HG03521 (cell line): ENCODE measurements around the gene ASB14.
A peak's percentile ranks its signal among the peaks of the same experiment; 100 is the strongest.

Experiments
- ATAC-seq: cut with Tn5 transposase; IDR thresholded peaks from one replicate; pipeline ENCODE4 v1.9.1; 2021; ENCODE audit warnings: mild to moderate bottlenecking, moderate library complexity; ENCODE audit not compliant: unreplicated experiment

The ASB14 gene

GRCh38 chr3:57261929-57262328, 30.6 kb downstream of the ASB14 start:
- ATAC-seq: no peak

GRCh38 chr3:57261119-57261518, 31.4 kb downstream of the ASB14 start:
- ATAC-seq: no peak

- no peak for ATAC-seq
Measured at GRCh38 chr3:57257678-57258077, 34.8 kb downstream of the ASB14 start.

GRCh38 chr3:57256844-57257243, 35.6 kb downstream of the ASB14 start:
- ATAC-seq: no peak

- ATAC-seq: no peak
Measured at GRCh38 chr3:57252404-57252803, 40.1 kb downstream of the ASB14 start.

GRCh38 chr3:57244946-57245345, 47.5 kb downstream of the ASB14 start:
- no peak for ATAC-seq

GRCh38 chr3:57234613-57235575, 57.6 kb downstream of the ASB14 start:
- no peak for ATAC-seq

- ATAC-seq: no peak
Measured at GRCh38 chr3:57233799-57234198, 58.7 kb downstream of the ASB14 start.

- no peak for ATAC-seq
Measured at GRCh38 chr3:57230006-57230405, 62.5 kb downstream of the ASB14 start.

- peak; percentile 28 for ATAC-seq
Measured at GRCh38 chr3:57227930-57228751, 64.3 kb downstream of the ASB14 start.

- ATAC-seq: peak; percentile 95
Measured at GRCh38 chr3:57227204-57227929, 65.1 kb downstream of the ASB14 start, which contains the start of gene APPL1. Gene APPL1, plus strand, starts transcription at chr3:57227729. Its CDS starts 155 bp downstream, at chr3:57227884.

GRCh38 chr3:57226176-57226575, 66.3 kb downstream of the ASB14 start:
- ATAC-seq: no peak

GRCh38 chr3:57224856-57225255, 67.6 kb downstream of the ASB14 start:
- no peak for ATAC-seq

- no peak for ATAC-seq
Measured at GRCh38 chr3:57221883-57222282, 70.6 kb downstream of the ASB14 start.
